ENCODE results near the gene SLC51A. TPM values are rescaled to one million over a fixed set of nuclear protein-coding genes. Genes with fewer than 3 reads are reported as not detected.

SLC51A gene
- total and polyA plus RNA-seq, 2 donors (not counting 1 experiment from before 2014, with no cell fraction given) = not detected

GRCh38 chr3:196236223-196236622 is 19.9 kb downstream of the SLC51A start:
- H3K36me3 ChIP-seq (ENCODE audit: control insufficient read depth, insufficient read depth, low read length) = peaks cover 11% of the 10 kb centered on the region
- no peak for TF ChIP-seq CTCF (conservative IDR thresholded peaks at IDR 0.05 in 1 of 2, IDR thresholded peaks at IDR 0.05 in 1 of 2; ENCODE audit: low read depth in 1 of 2, low read length in 2 of 2)
- no peak for TF ChIP-seq EZH2 (IDR thresholded peaks at IDR 0.05; ENCODE audit: low read length, missing control alignments)
- H3K79me2 ChIP-seq (ENCODE audit: control insufficient read depth, insufficient read depth, low read length) = no peaks in the 10 kb centered on the region
- no peak overlapping the region for H3K4me3 ChIP-seq (replicated peaks in 1 of 4; ENCODE audit: control extremely low read depth in 1 of 4, insufficient read depth in 1 of 4, low read depth in 3 of 4, low read length in 4 of 4)
- H2AFZ ChIP-seq (ENCODE audit: low read length) = no peak overlapping the region
- H3K9me3 ChIP-seq (ENCODE audit: control insufficient read depth, insufficient read depth, low read depth, low read length) = no peaks in the 10 kb centered on the region
- no peak overlapping the region for H3K9ac ChIP-seq (ENCODE audit: insufficient read depth, low read length)
- H3K4me2 ChIP-seq (ENCODE audit: extremely low read depth, insufficient read depth, low read length) = no peak overlapping the region
- no peaks in the 10 kb centered on the region for H4K20me1 ChIP-seq (ENCODE audit: control insufficient read depth, extremely low read depth, insufficient read depth, low read length)
- no peaks in the 10 kb centered on the region for H3K4me1 ChIP-seq (ENCODE audit: control insufficient read depth, extremely low read depth, insufficient read depth, low read length)
- H3K27ac ChIP-seq (ENCODE audit: insufficient read depth, low read length) = no peak overlapping the region
- no peak for DNase-seq (ENCODE audit: low read depth in 2 of 2)
- H3K27me3 ChIP-seq (ENCODE audit: control insufficient read depth, insufficient read depth, low read length) = no peaks in the 10 kb centered on the region

- H3K4me1 ChIP-seq (ENCODE audit: control insufficient read depth, extremely low read depth, insufficient read depth, low read length) = no peaks in the 10 kb centered on the region
- TF ChIP-seq CTCF (conservative IDR thresholded peaks at IDR 0.05 in 1 of 2, IDR thresholded peaks at IDR 0.05 in 1 of 2; ENCODE audit: low read depth in 1 of 2, low read length in 2 of 2) = no peak
- no peak for TF ChIP-seq EZH2 (IDR thresholded peaks at IDR 0.05; ENCODE audit: low read length, missing control alignments)
- no peak overlapping the region for H3K4me2 ChIP-seq (ENCODE audit: extremely low read depth, insufficient read depth, low read length)
- H4K20me1 ChIP-seq (ENCODE audit: control insufficient read depth, extremely low read depth, insufficient read depth, low read length) = no peaks in the 10 kb centered on the region
- H3K4me3 ChIP-seq (replicated peaks in 1 of 4; ENCODE audit: control extremely low read depth in 1 of 4, insufficient read depth in 1 of 4, low read depth in 3 of 4, low read length in 4 of 4) = no peak overlapping the region
- H3K27ac ChIP-seq (ENCODE audit: insufficient read depth, low read length) = no peak overlapping the region
- H3K79me2 ChIP-seq (ENCODE audit: control insufficient read depth, insufficient read depth, low read length) = no peaks in the 10 kb centered on the region
- DNase-seq (ENCODE audit: low read depth in 2 of 2) = no peak
- H3K36me3 ChIP-seq (ENCODE audit: control insufficient read depth, insufficient read depth, low read length) = peaks cover 11% of the 10 kb centered on the region
- H2AFZ ChIP-seq (ENCODE audit: low read length) = no peak overlapping the region
- H3K9me3 ChIP-seq (ENCODE audit: control insufficient read depth, insufficient read depth, low read depth, low read length) = no peaks in the 10 kb centered on the region
- no peak overlapping the region for H3K9ac ChIP-seq (ENCODE audit: insufficient read depth, low read length)
- no peaks in the 10 kb centered on the region for H3K27me3 ChIP-seq (ENCODE audit: control insufficient read depth, insufficient read depth, low read length)
Measured at GRCh38 chr3:196237203-196237602, 20.9 kb downstream of the SLC51A start.

- Histone ChIP-seq H3K36me3 (ENCODE audit: control insufficient read depth, insufficient read depth, low read length) (peaks cover 11% of the 10 kb centered on the region), H3K27ac (ENCODE audit: insufficient read depth, low read length) (no peak overlapping the region), H3K4me2 (ENCODE audit: extremely low read depth, insufficient read depth, low read length) (no peak overlapping the region), H2AFZ (ENCODE audit: low read length) (no peak overlapping the region), H3K4me3 (replicated peaks in 1 of 4; ENCODE audit: control extremely low read depth in 1 of 4, insufficient read depth in 1 of 4, low read depth in 3 of 4, low read length in 4 of 4) (no peak overlapping the region), H3K4me1 (ENCODE audit: control insufficient read depth, extremely low read depth, insufficient read depth, low read length) (no peaks in the 10 kb centered on the region), H3K9me3 (ENCODE audit: control insufficient read depth, insufficient read depth, low read depth, low read length) (no peaks in the 10 kb centered on the region), H4K20me1 (ENCODE audit: control insufficient read depth, extremely low read depth, insufficient read depth, low read length) (no peaks in the 10 kb centered on the region), H3K9ac (ENCODE audit: insufficient read depth, low read length) (no peak overlapping the region), H3K79me2 (ENCODE audit: control insufficient read depth, insufficient read depth, low read length) (no peaks in the 10 kb centered on the region), H3K27me3 (ENCODE audit: control insufficient read depth, insufficient read depth, low read length) (no peaks in the 10 kb centered on the region)
- TF ChIP-seq EZH2 (IDR thresholded peaks at IDR 0.05; ENCODE audit: low read length, missing control alignments) = no peak
- no peak for TF ChIP-seq CTCF (conservative IDR thresholded peaks at IDR 0.05 in 1 of 2, IDR thresholded peaks at IDR 0.05 in 1 of 2; ENCODE audit: low read depth in 1 of 2, low read length in 2 of 2)
- DNase-seq (ENCODE audit: low read depth in 2 of 2) = peak in 1 of 2 donors; percentile 6
Measured at GRCh38 chr3:196238612-196239560, 22.6 kb downstream of the SLC51A start.
